Stomach (tissue), 9 donors: ENCODE measurements around the gene PARP3. TPM values are rescaled to one million over a fixed set of nuclear protein-coding genes. Genes with fewer than 3 reads are reported as not detected.

ENCODE experiments used
- DNase-seq, 2 donors: peaks; one replicate each; pipeline versions ENCODE4 v3.0.0 to v3.0.0-alpha.2; 2013 to 2019
- H3K27ac ChIP-seq, 5 donors: fragments of 200-600 bp in 4 of 5; sonication (generic) in 4 of 5; one replicate each; pipeline ENCODE4 v1.5.1; 2013 to 2019; ENCODE audit warnings: mild to moderate bottlenecking in 1 of 5, moderate library complexity in 1 of 5
- H3K27me3 ChIP-seq, 3 donors: fragments of 200-600 bp; sonication (generic); one replicate each; pipeline ENCODE4 v1.5.1; 2017 to 2019; ENCODE audit warnings: mixed run types in 1 of 3
- H3K36me3 ChIP-seq, 4 donors: fragments of 200-600 bp; sonication (generic); 1 replicate in 3 of 4; 2 replicates in 1 of 4; pipeline ENCODE4 v1.5.1; 2016 to 2019
- H3K4me1 ChIP-seq, 4 donors: fragments of 200-600 bp; sonication (generic); one replicate each; pipeline ENCODE4 v1.5.1; 2016 to 2019
- H3K4me3 ChIP-seq, 4 donors: fragments of 200-600 bp; sonication (generic) in 3 of 4; one replicate each; pipeline ENCODE4 v1.5.1; 2016 to 2019; ENCODE audit warnings: mild to moderate bottlenecking in 1 of 4
- H3K9me3 ChIP-seq, 4 donors: fragments of 200-600 bp; sonication (generic); one replicate each; pipeline ENCODE4 v1.5.1; 2016 to 2019
- CTCF ChIP-seq, 7 experiments: fragments of 450-650 bp in 4 of 7; fragments of 200-600 bp in 3 of 7; sonication (generic) in 3 of 7; IDR thresholded peaks; one replicate each; pipeline ENCODE4 v1.5.1; 2016 to 2019; ENCODE audit warnings: antibody characterized with exemption in 7 of 7, control low read depth in 2 of 7, mild to moderate bottlenecking in 1 of 7
- EP300 ChIP-seq: sonication (generic); formaldehyde crosslinking; IDR thresholded peaks from one replicate; pipeline ENCODE4 v1.6.1; 2017; ENCODE audit warnings: antibody characterized with exemption
- POLR2A ChIP-seq, 4 donors: fragments of 450-650 bp; IDR thresholded peaks; one replicate each; pipeline ENCODE4 v1.6.1; 2016; ENCODE audit warnings: antibody characterized with exemption in 4 of 4, control low read depth in 2 of 4, mild to moderate bottlenecking in 1 of 4, moderate library complexity in 1 of 4
- POLR2AphosphoS5 ChIP-seq, 3 donors: sonication (generic); formaldehyde crosslinking; IDR thresholded peaks; one replicate each; pipeline ENCODE4 v1.6.1; 2016; ENCODE audit warnings: antibody characterized with exemption in 3 of 3
- WGBS, 5 donors: extraction: QIAGEN DNeasy Blood & Tissue Kit in 3 of 5; methylation state at CpG; one replicate each; pipeline versions ENCODE4 v1.1.5 to v1.1.7; 2013 to 2018; 5-methylcytosine and 5-hydroxymethylcytosine counted together
- intact Hi-C: fragments of 100-400 bp; cut with DNase I; formaldehyde crosslinking; loops from one replicate; pipeline ENCODE4 v1.15.1; 2023; ENCODE audit warnings: low total_unique reads
- polyA plus RNA-seq, 3 donors: library from polyadenylated mRNA; stranded (reverse); fragments of 200-250 nt; gene quantifications; one replicate each; pipeline ENCODE4 v1.2.3, GENCODE V29; 2013
- total RNA-seq, 5 donors: library from RNA; depleted of rRNA; stranded (reverse); fragments of >200 nt; gene quantifications; one replicate each; pipeline versions ENCODE4 v1.1.0 to v1.2.3, GENCODE V29; 2014 to 2016
- donor health status: healthy with polysubstance abuse.
- donor health status: Bipolar disorder and iron deficiency.
- donor health status: healthy.

Gene PARP3
- total and polyA plus RNA-seq, 8 donors = 10.6 to 39.7 (median 16.0) TPM

- Histone ChIP-seq H3K27me3 (peaks cover 0 to 5% (median 0%) of the 10 kb centered on the region in 3 donors), H3K9me3 (no peaks in the 10 kb centered on the region), H3K4me1 (peaks cover 25 to 68% (median 53%) of the 10 kb centered on the region in 4 donors), H3K4me3 (no peak overlapping the region), H3K36me3 (peaks cover 0 to 23% (median 21%) of the 10 kb centered on the region in 4 donors), H3K27ac (peak overlapping the region in 1 of 5 donors; percentile 52)
- DNase-seq = no peak
- TF ChIP-seq EP300 (no peak), CTCF (IDR thresholded peaks at IDR 0.05) (no peak), POLR2A (IDR thresholded peaks at IDR 0.05) (no peak), POLR2AphosphoS5 (IDR thresholded peaks at IDR 0.05) (no peak)
- WGBS, 5 donors = 61 to 74% (median 68%) methylated on average over 7 to 12 of the region's 12 CpGs
- intact Hi-C loops = no loop called here
These were observed 21.8 kb downstream of the PARP3 start for GRCh38 chr3:51963951-51964451.

- Histone ChIP-seq H3K4me1 (peaks cover 25 to 72% (median 56%) of the 10 kb centered on the region in 4 donors), H3K27me3 (peaks cover 0 to 5% (median 0%) of the 10 kb centered on the region in 3 donors), H3K36me3 (peaks cover 0 to 18% (median 16%) of the 10 kb centered on the region in 4 donors), H3K4me3 (no peak overlapping the region), H3K9me3 (no peaks in the 10 kb centered on the region), H3K27ac (peak overlapping the region in 1 of 5 donors; percentile 52)
- intact Hi-C loops = no loop called here
- TF ChIP-seq EP300 (no peak), CTCF (IDR thresholded peaks at IDR 0.05) (no peak), POLR2A (IDR thresholded peaks at IDR 0.05) (no peak), POLR2AphosphoS5 (IDR thresholded peaks at IDR 0.05) (no peak)
- 72 to 89% (median 83%) methylated on average over 4 of the region's 4 CpGs for WGBS, 5 donors
- no peak for DNase-seq
These were observed 22.4 kb downstream of the PARP3 start for GRCh38 chr3:51964521-51964920.

- H3K27ac ChIP-seq = peak overlapping the region in 3 of 5 donors; percentile 77 to 95 (median 88)
- TF ChIP-seq POLR2A (IDR thresholded peaks at IDR 0.05) = no peak
- no peak for TF ChIP-seq POLR2AphosphoS5 (IDR thresholded peaks at IDR 0.05)
- TF ChIP-seq EP300 = no peak
- no peak for TF ChIP-seq CTCF (IDR thresholded peaks at IDR 0.05)
- intact Hi-C loops = no loop called here
- H3K4me1 ChIP-seq = peaks cover 25 to 85% (median 62%) of the 10 kb centered on the region in 4 donors
- H3K9me3 ChIP-seq = no peaks in the 10 kb centered on the region
- H3K27me3 ChIP-seq = peaks cover 0 to 5% (median 0%) of the 10 kb centered on the region in 3 donors
- 65 to 89% (median 83%) methylated on average over 1 to 2 of the region's 2 CpGs for WGBS, 5 donors
- no peak for DNase-seq
- peak overlapping the region; percentile 73 to 92 (median 76) for H3K4me3 ChIP-seq
- peaks cover 0 to 3% (median under 1%) of the 10 kb centered on the region in 4 donors for H3K36me3 ChIP-seq
These were observed 23.9 kb downstream of the PARP3 start for GRCh38 chr3:51966016-51966415.

- Histone ChIP-seq H3K9me3 (no peaks in the 10 kb centered on the region), H3K4me1 (peaks cover 25 to 89% (median 67%) of the 10 kb centered on the region in 4 donors), H3K27ac (peak overlapping the region; percentile 77 to 98 (median 88)), H3K4me3 (peak overlapping the region; percentile 73 to 92 (median 76)), H3K27me3 (peaks cover 0 to 5% (median 0%) of the 10 kb centered on the region in 3 donors), H3K36me3 (peaks cover 0 to 4% (median under 1%) of the 10 kb centered on the region in 4 donors)
- WGBS, 5 donors = 52 to 72% (median 67%) methylated on average over 4 to 5 of the region's 5 CpGs
- intact Hi-C loops = no loop called here
- no peak for TF ChIP-seq POLR2AphosphoS5 (IDR thresholded peaks at IDR 0.05)
- TF ChIP-seq POLR2A (IDR thresholded peaks at IDR 0.05) = no peak
- no peak for TF ChIP-seq EP300
- no peak for TF ChIP-seq CTCF (IDR thresholded peaks at IDR 0.05)
- DNase-seq = peak in 1 of 2 donors; percentile 43
These were observed 24.3 kb downstream of the PARP3 start for GRCh38 chr3:51966486-51966885.
